IMR-90 (cell line): ENCODE measurements around the gene SPAST. TPM values are rescaled to one million over a fixed set of nuclear protein-coding genes. Genes with fewer than 3 reads are reported as not detected.

ENCODE experiments used
- ATAC-seq: fragments of 200-7000 bp; cut with Tn5 transposase; 2 replicates; pipeline ENCODE4 v1.9.1; 2020; ENCODE audit warnings: low read depth, mild to moderate bottlenecking, moderate library complexity
- BruUV-seq: library from RNA; stranded (reverse); fragments of 400-500 nt; replicated peaks from 2 replicates; lab custom pipeline; 2021; lab: Mats Ljungman, UMichigan
- CTCF ChIA-PET: fragments of 300-600 bp; formaldehyde crosslinking; extraction: SDS; loops from one replicate; lab custom pipeline; 2021; ENCODE audit warnings: antibody characterized with exemption; lab: Yijun Ruan, JAX
- POLR2A ChIA-PET: fragments of 300-600 bp; sonication (Branson Sonifier 250); formaldehyde crosslinking; loops from one replicate; lab custom pipeline; 2022; ENCODE audit warnings: antibody characterized with exemption; ENCODE audit not compliant: unreplicated experiment; lab: Charles Lee
- DNase-seq: peaks from one replicate; pipeline ENCODE4 v3.0.0; 2013
- H2AFZ ChIP-seq: replicated peaks from 2 replicates; pipeline ENCODE3; 2013; ENCODE audit warnings: low read length, mild to moderate bottlenecking; ENCODE audit not compliant: poor library complexity
- H2AK5ac ChIP-seq: 2 replicates; pipeline ENCODE4 v1.6.1; 2013; ENCODE audit warnings: low read depth, low read length, inconsistent platforms
- H2AK9ac ChIP-seq: replicated peaks from 2 replicates; pipeline ENCODE3; 2013; ENCODE audit warnings: mild to moderate bottlenecking, low read depth, low read length, moderate library complexity; ENCODE audit not compliant: poor library complexity
- H2BK120ac ChIP-seq: 2 replicates; pipeline ENCODE4 v1.6.1; 2013; ENCODE audit warnings: low read depth, low read length, inconsistent platforms
- H2BK15ac ChIP-seq: 3 replicates; pipeline ENCODE4 v1.6.1; 2013; ENCODE audit warnings: low read depth, low read length, inconsistent platforms
- H2BK20ac ChIP-seq: 2 replicates; pipeline ENCODE4 v1.6.1; 2013; ENCODE audit warnings: low read depth, mild to moderate bottlenecking, inconsistent platforms, low read length, moderate library complexity
- H2BK5ac ChIP-seq: 2 replicates; pipeline ENCODE4 v1.6.1; 2013; ENCODE audit warnings: mild to moderate bottlenecking, low read depth, low read length, inconsistent platforms; ENCODE audit not compliant: poor library complexity, severe bottlenecking
- H3K14ac ChIP-seq: replicated peaks from 2 replicates; pipeline ENCODE4 v1.6.1; 2013; ENCODE audit warnings: low read depth, low read length, inconsistent platforms
- H3K18ac ChIP-seq: 2 replicates; pipeline ENCODE4 v1.6.1; 2013; ENCODE audit warnings: low read depth, low read length, control low read depth
- H3K23ac ChIP-seq: 2 replicates; pipeline ENCODE4 v1.6.1; 2013; ENCODE audit warnings: low read depth, low read length, inconsistent platforms
- H3K27ac ChIP-seq: 2 replicates; pipeline ENCODE4 v1.5.1; 2013; ENCODE audit warnings: mild to moderate bottlenecking, control low read depth, low read length; ENCODE audit not compliant: insufficient read depth
- H3K27me3 ChIP-seq: 2 replicates; pipeline ENCODE4 v1.6.1; 2013; ENCODE audit warnings: low read length; ENCODE audit not compliant: control insufficient read depth, insufficient read depth
- H3K36me3 ChIP-seq: 2 replicates; pipeline ENCODE4 v1.6.1; 2013; ENCODE audit warnings: low read length, mixed read lengths; ENCODE audit not compliant: control insufficient read depth, insufficient read depth
- H3K4ac ChIP-seq: 2 replicates; pipeline ENCODE4 v1.6.1; 2013; ENCODE audit warnings: low read depth, low read length, inconsistent platforms
- H3K4me1 ChIP-seq: 2 replicates; pipeline ENCODE4 v1.6.1; 2013; ENCODE audit warnings: low read length, mixed read lengths; ENCODE audit not compliant: control insufficient read depth, insufficient read depth
- H3K4me2 ChIP-seq: 2 replicates; pipeline ENCODE4 v1.6.1; 2013; ENCODE audit warnings: low read depth, mild to moderate bottlenecking, control low read depth, low read length, moderate library complexity
- H3K4me3 ChIP-seq: 2 replicates; pipeline ENCODE4 v1.5.1; 2013; ENCODE audit warnings: low read depth, mild to moderate bottlenecking, control low read depth, low read length, moderate library complexity; ENCODE audit not compliant: insufficient read depth
- H3K56ac ChIP-seq: 2 replicates; pipeline ENCODE4 v1.6.1; 2013; ENCODE audit warnings: low read length, inconsistent platforms; ENCODE audit not compliant: insufficient read depth; ENCODE audit errors: extremely low read depth
- H3K79me1 ChIP-seq, 2 experiments: 2 replicates each; pipeline ENCODE4 v1.6.1; 2013; ENCODE audit warnings: low read length in 2 of 2, inconsistent platforms in 1 of 2, low read depth in 1 of 2
- H3K9ac ChIP-seq: 2 replicates; pipeline ENCODE4 v1.6.1; 2013; ENCODE audit warnings: low read depth, low read length, control low read depth
- H3K9me1 ChIP-seq: 2 replicates; pipeline ENCODE4 v1.6.1; 2013; ENCODE audit warnings: low read length, inconsistent platforms; ENCODE audit not compliant: insufficient read depth
- H3K9me3 ChIP-seq: 2 replicates; pipeline ENCODE4 v1.6.1; 2013; ENCODE audit warnings: low read length; ENCODE audit not compliant: control insufficient read depth, insufficient read depth
- H4K20me1 ChIP-seq: 2 replicates; pipeline ENCODE4 v1.6.1; 2013; ENCODE audit warnings: low read length, inconsistent platforms; ENCODE audit not compliant: insufficient read depth
- H4K5ac ChIP-seq: 2 replicates; pipeline ENCODE4 v1.6.1; 2013; ENCODE audit warnings: mild to moderate bottlenecking, low read depth, low read length, control low read depth
- H4K8ac ChIP-seq, 2 experiments: 2 replicates each; pipeline ENCODE4 v1.6.1; 2013; ENCODE audit warnings: low read depth in 2 of 2, low read length in 2 of 2, control low read depth in 1 of 2, inconsistent platforms in 1 of 2
- H4K91ac ChIP-seq: 2 replicates; pipeline ENCODE4 v1.6.1; 2013; ENCODE audit warnings: low read depth, low read length, inconsistent platforms; ENCODE audit not compliant: insufficient read depth
- BHLHE40 ChIP-seq: fragments of 150-350 bp; IDR thresholded peaks from 2 replicates; pipeline ENCODE4 v1.6.1; 2016; ENCODE audit warnings: mild to moderate bottlenecking, low read depth, low read length
- CHD1 ChIP-seq: IDR thresholded peaks from 2 replicates; pipeline ENCODE4 v1.6.1; 2012; ENCODE audit warnings: low read depth, low read length, improper control_type of control experiment
- MAFK ChIP-seq: IDR thresholded peaks from 2 replicates; pipeline ENCODE4 v1.6.1; 2012; ENCODE audit warnings: low read depth, low read length, improper control_type of control experiment
- MAZ ChIP-seq: IDR thresholded peaks from 2 replicates; pipeline ENCODE4 v1.6.1; 2012; ENCODE audit warnings: low read depth, mild to moderate bottlenecking, low read length, improper control_type of control experiment, moderate library complexity, borderline replicate concordance
- MXI1 ChIP-seq: IDR thresholded peaks from 2 replicates; pipeline ENCODE4 v1.6.1; 2012; ENCODE audit warnings: low read depth, mild to moderate bottlenecking, low read length, moderate library complexity, borderline replicate concordance
- POLR2A ChIP-seq: IDR thresholded peaks from 2 replicates; pipeline ENCODE4 v1.6.1; 2012; ENCODE audit warnings: mild to moderate bottlenecking, low read depth, low read length
- RAD21 ChIP-seq: IDR thresholded peaks from 2 replicates; pipeline ENCODE4 v1.6.1; 2012; ENCODE audit warnings: low read length, improper control_type of control experiment
- RFX5 ChIP-seq: IDR thresholded peaks from 2 replicates; pipeline ENCODE4 v1.8.0; 2012; ENCODE audit warnings: low read depth, mild to moderate bottlenecking, low read length, moderate library complexity
- WGBS, 2 experiments: methylation state at CpG; one replicate each; pipeline versions ENCODE4 v1.1.5 to v1.1.7; 2013; ENCODE audit warnings: missing lambda C conversion rate in 2 of 2; ENCODE audit not compliant: insufficient read length in 1 of 2; ENCODE audit errors: extremely low coverage in 2 of 2; 5-methylcytosine and 5-hydroxymethylcytosine counted together
- dilution Hi-C: fragments of 300-500 bp; cut with HindIII; formaldehyde crosslinking; loops from one replicate; pipeline ENCODE4 v1.14.3; 2018; ENCODE audit warnings: low sequenced_read_pairs; ENCODE audit not compliant: unreplicated experiment
- in situ Hi-C: fragments of 300-500 bp; cut with MboI; formaldehyde crosslinking; loops from 3 replicates; pipeline ENCODE4 v1.14.3; 2019; ENCODE audit warnings: low sequenced_read_pairs, inconsistent platforms, mixed read lengths
- intact Hi-C: fragments of 100-400 bp; cut with micrococcal nuclease; formaldehyde crosslinking; loops from 2 replicates; pipeline ENCODE4 v1.10.0; 2022
- polyA plus RNA-seq, 3 experiments: library from polyadenylated mRNA; depleted of rRNA; stranded (reverse); fragments of >200 nt; gene quantifications; 2 replicates each; pipeline ENCODE4 v1.2.3, GENCODE V29; 2012; ENCODE audit warnings: low replicate concordance in 1 of 3
- total RNA-seq: library from RNA; depleted of rRNA; stranded (reverse); fragments of >200 nt; gene quantifications from 2 replicates; pipeline ENCODE4 v1.2.3, GENCODE V29; 2012

SPAST gene
- total and polyA plus RNA-seq, 2 of the 4 experiments (the other 2 are of a cell fraction): 5.3 to 14.5 TPM

GRCh38 chr2:32159678-32160077 lies 96.3 kb downstream of the SPAST start:
- WGBS, 2 experiments: no CpG with 5 or more reads among the region's 2 CpGs
- Histone ChIP-seq H2BK20ac (no peak overlapping the region), H2AK9ac (no peak overlapping the region), H3K79me1 (peaks cover 4 to 9% of the 10 kb centered on the region in 2 experiments), H2AFZ (no peak overlapping the region), H2BK5ac (no peak overlapping the region), H3K27me3 (no peaks in the 10 kb centered on the region), H3K56ac (no peak overlapping the region), H3K9ac (no peak overlapping the region), H3K9me3 (no peaks in the 10 kb centered on the region), H3K4me1 (no peaks in the 10 kb centered on the region), H3K4me3 (no peak overlapping the region), H4K8ac (no peak overlapping the region), H3K23ac (no peak overlapping the region), H2BK120ac (no peak overlapping the region), H3K27ac (no peak overlapping the region), H3K14ac (no peak overlapping the region), H4K5ac (no peak overlapping the region), H4K91ac (no peak overlapping the region), H3K36me3 (no peaks in the 10 kb centered on the region), H2AK5ac (no peak overlapping the region), H4K20me1 (no peaks in the 10 kb centered on the region), H3K18ac (no peak overlapping the region), H3K9me1 (no peaks in the 10 kb centered on the region), H2BK15ac (no peak overlapping the region), H3K4me2 (no peak overlapping the region), H3K4ac (no peak overlapping the region)
- TF ChIP-seq MXI1 (no peak), MAFK (no peak), BHLHE40 (no peak), RFX5 (no peak), RAD21 (no peak), CHD1 (no peak), POLR2A (no peak), MAZ (no peak)
- ChIA-PET CTCF (no interaction called here), POLR2A (no interaction called here)
- in situ Hi-C loops: no loop called here
- DNase-seq: no peak
- intact Hi-C loops: no loop called here
- BruUV-seq: no TSS peak
- dilution Hi-C loops: no loop called here
- ATAC-seq: no peak
